HEK293 (cell line): ENCODE results near the gene C5orf46.

Experiments used
- CTCF ChIA-PET: fragments of 350-600 bp; formaldehyde crosslinking; extraction: SDS; loops from one replicate; lab custom pipeline; 2021; ENCODE audit warnings: antibody characterized with exemption; lab: Yijun Ruan, JAX
- POLR2A ChIA-PET: fragments of 300-600 bp; formaldehyde crosslinking; extraction: SDS; loops from one replicate; lab custom pipeline; 2020; ENCODE audit warnings: antibody characterized with exemption, inconsistent platforms; lab: Yijun Ruan, JAX
- H3K27ac ChIP-seq: fragments of 200-500 bp; sonication (Bioruptor generic); 2 replicates; pipeline ENCODE4 v1.5.1; 2014; ENCODE audit warnings: low read depth, low read length, control low read depth, inconsistent platforms; ENCODE audit errors: extremely low read depth
- H3K36me3 ChIP-seq, 2 experiments: fragments of 200-500 bp in 1 of 2; sonication (Bioruptor generic) in 1 of 2; 1 replicate in 1 of 2; 2 replicates in 1 of 2; pipeline ENCODE4 v1.5.1; 2014 to 2017; ENCODE audit warnings: inconsistent platforms in 2 of 2, low read length in 2 of 2; ENCODE audit not compliant: control insufficient read depth in 2 of 2, insufficient read depth in 1 of 2
- H3K4me1 ChIP-seq: fragments of 200-500 bp; sonication (Bioruptor generic); 2 replicates; pipeline ENCODE4 v1.5.1; 2014; ENCODE audit warnings: mild to moderate bottlenecking, low read length, inconsistent platforms; ENCODE audit not compliant: control insufficient read depth, insufficient read depth
- H3K4me3 ChIP-seq: 2 replicates; pipeline ENCODE4 v1.5.1; 2011; ENCODE audit warnings: low read depth, mild to moderate bottlenecking, control low read depth, low read length, moderate library complexity
- H3K9me3 ChIP-seq: fragments of 200-500 bp; sonication (Bioruptor generic); 2 replicates; pipeline ENCODE4 v1.5.1; 2014; ENCODE audit warnings: low read depth, low read length, inconsistent platforms; ENCODE audit not compliant: control insufficient read depth, insufficient read depth
- BCL6B ChIP-seq: fragments of 450-650 bp; formaldehyde crosslinking; IDR thresholded peaks from 2 replicates; pipeline ENCODE4 v1.5.1; 2017; ENCODE audit warnings: missing biosample characterization, missing genetic modification characterization
- GLIS2 ChIP-seq: fragments of 450-650 bp; formaldehyde crosslinking; IDR thresholded peaks from 2 replicates; pipeline ENCODE4 v1.5.1; 2016; ENCODE audit warnings: missing biosample characterization, missing genetic modification characterization
- HIC1 ChIP-seq: fragments of 450-650 bp; formaldehyde crosslinking; IDR thresholded peaks from 2 replicates; pipeline ENCODE4 v1.5.1; 2016; ENCODE audit warnings: missing biosample characterization, missing genetic modification characterization
- KLF1 ChIP-seq: fragments of 450-650 bp; formaldehyde crosslinking; IDR thresholded peaks from 2 replicates; pipeline ENCODE4 v1.5.1; 2016; ENCODE audit warnings: missing biosample characterization, missing genetic modification characterization
- KLF16 ChIP-seq: fragments of 450-650 bp; formaldehyde crosslinking; IDR thresholded peaks from 2 replicates; pipeline ENCODE4 v1.5.1; 2017; ENCODE audit warnings: missing biosample characterization, missing genetic modification characterization
- PRDM1 ChIP-seq: fragments of 450-650 bp; formaldehyde crosslinking; IDR thresholded peaks from 2 replicates; pipeline ENCODE4; 2016; ENCODE audit warnings: missing biosample characterization, missing genetic modification characterization
- PRDM2 ChIP-seq: fragments of 450-650 bp; formaldehyde crosslinking; IDR thresholded peaks from 2 replicates; pipeline ENCODE4 v1.5.1; 2016; ENCODE audit warnings: missing biosample characterization, missing genetic modification characterization, borderline replicate concordance
- SETDB1 ChIP-seq: IDR thresholded peaks from one replicate; pipeline ENCODE4 v1.6.1; 2017; ENCODE audit warnings: mild to moderate bottlenecking, low read length, moderate library complexity, mixed read lengths; ENCODE audit not compliant: insufficient read length
- SP3 ChIP-seq: fragments of 450-650 bp; formaldehyde crosslinking; IDR thresholded peaks from 2 replicates; pipeline ENCODE4 v1.5.1; 2016; ENCODE audit warnings: missing biosample characterization, missing genetic modification characterization
- TCF7L2 ChIP-seq: IDR thresholded peaks from 2 replicates; pipeline ENCODE4 v1.6.1; 2011; ENCODE audit warnings: low read depth, mild to moderate bottlenecking, inconsistent platforms, low read length, moderate library complexity, borderline replicate concordance
- TRIM28 ChIP-seq: IDR thresholded peaks from 2 replicates; pipeline ENCODE4 v1.6.1; 2011; ENCODE audit warnings: low read length, control low read depth, borderline replicate concordance
- ZBTB1 ChIP-seq: fragments of 450-650 bp; formaldehyde crosslinking; IDR thresholded peaks from 2 replicates; pipeline ENCODE4 v1.5.1; 2016; ENCODE audit warnings: missing biosample characterization, missing genetic modification characterization
- ZBTB44 ChIP-seq: fragments of 450-650 bp; IDR thresholded peaks from 2 replicates; pipeline ENCODE4 v1.5.1; 2018; ENCODE audit warnings: missing biosample characterization, mild to moderate bottlenecking, missing genetic modification characterization
- ZFP41 ChIP-seq: fragments of 450-650 bp; formaldehyde crosslinking; IDR thresholded peaks from 2 replicates; pipeline ENCODE4 v1.5.1; 2016; ENCODE audit warnings: missing biosample characterization, missing genetic modification characterization, borderline replicate concordance
- ZNF133 ChIP-seq: fragments of 450-650 bp; formaldehyde crosslinking; IDR thresholded peaks from 2 replicates; pipeline ENCODE4 v1.5.1; 2016; ENCODE audit warnings: missing biosample characterization, missing genetic modification characterization
- ZNF140 ChIP-seq: fragments of 450-650 bp; formaldehyde crosslinking; IDR thresholded peaks from 2 replicates; pipeline ENCODE4 v1.5.1; 2016; ENCODE audit warnings: missing biosample characterization, missing genetic modification characterization
- ZNF169 ChIP-seq: fragments of 450-650 bp; formaldehyde crosslinking; IDR thresholded peaks from 2 replicates; pipeline ENCODE4 v1.5.1; 2016; ENCODE audit warnings: missing biosample characterization, missing genetic modification characterization
- ZNF266 ChIP-seq: fragments of 450-650 bp; formaldehyde crosslinking; IDR thresholded peaks from 2 replicates; pipeline ENCODE4 v1.5.1; 2016; ENCODE audit warnings: missing biosample characterization, missing genetic modification characterization, low read depth
- ZNF292 ChIP-seq: fragments of 450-650 bp; formaldehyde crosslinking; IDR thresholded peaks from 2 replicates; pipeline ENCODE4 v1.5.1; 2016; ENCODE audit warnings: low read depth, missing biosample characterization, missing genetic modification characterization, borderline replicate concordance
- ZNF404 ChIP-seq: fragments of 450-650 bp; formaldehyde crosslinking; IDR thresholded peaks from 2 replicates; pipeline ENCODE4 v1.5.1; 2017; ENCODE audit warnings: missing biosample characterization, missing genetic modification characterization
- ZNF426 ChIP-seq: fragments of 450-650 bp; formaldehyde crosslinking; IDR thresholded peaks from 2 replicates; pipeline ENCODE4 v1.5.1; 2017; ENCODE audit warnings: missing biosample characterization, missing genetic modification characterization, mild to moderate bottlenecking, inconsistent platforms, moderate library complexity
- ZNF48 ChIP-seq: fragments of 450-650 bp; formaldehyde crosslinking; IDR thresholded peaks from 2 replicates; pipeline ENCODE4 v1.5.1; 2016; ENCODE audit warnings: missing biosample characterization, missing genetic modification characterization
- ZNF571 ChIP-seq: fragments of 450-650 bp; formaldehyde crosslinking; IDR thresholded peaks from 2 replicates; pipeline ENCODE4 v1.5.0; 2017; ENCODE audit warnings: missing biosample characterization, missing genetic modification characterization
- ZNF664 ChIP-seq: fragments of 450-650 bp; formaldehyde crosslinking; IDR thresholded peaks from 2 replicates; pipeline ENCODE4 v1.5.1; 2016; ENCODE audit warnings: missing biosample characterization, missing genetic modification characterization
- ZNF670 ChIP-seq: fragments of 450-650 bp; formaldehyde crosslinking; IDR thresholded peaks from 2 replicates; pipeline ENCODE4 v1.5.1; 2016; ENCODE audit warnings: missing biosample characterization, missing genetic modification characterization, low read depth

The C5orf46 gene

GRCh38 chr5:147925020-147925419 lies 18.7 kb upstream of the C5orf46 start (continued):
- no peak for TF ChIP-seq PRDM2 (tag by site-specific recombination)
- no peak for TF ChIP-seq ZNF140
- no peak for TF ChIP-seq KLF1 (tag by site-specific recombination)
- no peak for TF ChIP-seq TCF7L2
- TF ChIP-seq ZNF664 (tag by site-specific recombination): no peak
- no peak for TF ChIP-seq ZBTB44 (tag by site-specific recombination)
- TF ChIP-seq ZBTB1: no peak
- no peak for TF ChIP-seq ZNF169 (tag by site-specific recombination)
- no peak for TF ChIP-seq ZNF426 (tag by site-specific recombination)
- no peak for TF ChIP-seq ZNF571 (tag by site-specific recombination)
- TF ChIP-seq ZNF292 (tag by site-specific recombination): no peak

GRCh38 chr5:147921136-147921535 lies 14.8 kb upstream of the C5orf46 start:
- Histone ChIP-seq H3K4me3 (no peak overlapping the region), H3K9me3 (no peaks in the 10 kb centered on the region), H3K4me1 (no peaks in the 10 kb centered on the region), H3K27ac (no peak overlapping the region), H3K36me3 (no peaks in the 10 kb centered on the region)
- TF ChIP-seq SETDB1 (no peak), SP3 (no peak), ZNF404 (tag by site-specific recombination) (no peak)
- ChIA-PET CTCF (interaction anchor here (1.1 kb wide), 1 partner anchor 14 kb away, joined by 3 read pairs; no protein-coding TSS in a partner anchor), POLR2A (no interaction called here)

GRCh38 chr5:147920420-147921030 lies 14.2 kb upstream of the C5orf46 start:
- Histone ChIP-seq H3K4me1 (no peaks in the 10 kb centered on the region), H3K9me3 (no peaks in the 10 kb centered on the region), H3K36me3 (no peaks in the 10 kb centered on the region), H3K27ac (no peak overlapping the region), H3K4me3 (no peak overlapping the region)
- ChIA-PET POLR2A (no interaction called here), CTCF (no interaction called here)
- TF ChIP-seq ZNF670 (tag by site-specific recombination) (no peak), KLF16 (no peak), BCL6B (no peak), ZNF133 (tag by site-specific recombination) (no peak), ZNF48 (no peak), GLIS2 (tag by site-specific recombination) (no peak), ZNF266 (tag by site-specific recombination) (no peak), PRDM1 (tag by site-specific recombination) (no peak), TRIM28 (no peak), ZFP41 (tag by site-specific recombination) (no peak), HIC1 (tag by site-specific recombination) (no peak)
